SK-N-SH treated with all-trans-retinoic acid at 6 μM for 48 hours (cell line): ENCODE results near the gene GRIK2.

Source experiments
- CSDC2 ChIP-seq: fragments of 250-450 bp; sonication (Bioruptor Pico); IDR thresholded peaks from 2 replicates; pipeline ENCODE4 v1.5.0; 2020; ENCODE audit warnings: mild to moderate bottlenecking, moderate library complexity
- ISL1 ChIP-seq: fragments of 250-450 bp; sonication (Bioruptor Pico); IDR thresholded peaks from 2 replicates; pipeline ENCODE4 v2.1.2; 2022; ENCODE audit warnings: mild to moderate bottlenecking, moderate library complexity
- TCF4 ChIP-seq: fragments of 250-450 bp; sonication (Bioruptor Pico); IDR thresholded peaks from 2 replicates; pipeline ENCODE4 v1.8.0; 2021; ENCODE audit warnings: mild to moderate bottlenecking, moderate library complexity, borderline replicate concordance
- ZFP3 ChIP-seq: fragments of 250-450 bp; sonication (Bioruptor Pico); IDR thresholded peaks from 2 replicates; pipeline ENCODE4 v1.5.0; 2020; ENCODE audit warnings: mild to moderate bottlenecking, moderate library complexity
- ZFP30 ChIP-seq: fragments of 450-650 bp; formaldehyde crosslinking; IDR thresholded peaks from 2 replicates; pipeline ENCODE4 v1.5.0; 2022; ENCODE audit warnings: mild to moderate bottlenecking, moderate library complexity
- ZNF565 ChIP-seq: fragments of 450-650 bp; formaldehyde crosslinking; conservative IDR thresholded peaks from 2 replicates; pipeline ENCODE4 v1.5.0; 2020; ENCODE audit warnings: low read depth, mild to moderate bottlenecking, moderate library complexity
- TF ChIP-seq, protein P1 (sequence below): fragments of 250-450 bp; sonication (Bioruptor Pico); IDR thresholded peaks from 2 replicates; pipeline ENCODE4 v1.8.0; 2020; ENCODE audit warnings: mild to moderate bottlenecking, moderate library complexity, borderline replicate concordance

DNA sequence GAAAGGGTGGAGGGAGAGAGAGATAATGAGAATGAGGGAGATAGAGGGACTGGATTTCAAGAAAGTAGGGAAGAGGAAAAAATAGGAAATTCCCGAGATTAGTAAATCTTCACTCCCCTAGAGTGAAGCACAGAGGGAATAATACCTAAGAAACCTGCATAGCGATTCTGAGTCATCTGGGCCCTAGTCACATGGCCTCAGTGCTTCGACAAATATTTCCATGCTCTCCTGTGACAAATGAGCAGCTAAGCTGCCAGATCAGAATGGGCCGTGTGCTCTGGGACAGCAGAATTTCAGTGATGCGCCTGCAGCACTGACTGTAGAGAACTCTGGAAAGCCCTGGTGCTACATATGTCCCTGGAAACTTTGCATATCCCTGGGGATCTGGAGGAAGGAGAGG is 48.6 kb upstream of the GRIK2 start:
- TF ChIP-seq ZFP3 (CRISPR knock-in tag) (no peak), ISL1 (CRISPR knock-in tag) (no peak), ZFP30 (CRISPR knock-in tag) (no peak), TCF4 (CRISPR knock-in tag) (no peak), ZNF565 (CRISPR knock-in tag) (no peak), CSDC2 (CRISPR knock-in tag) (no peak)
- TF ChIP-seq, protein P1, sequence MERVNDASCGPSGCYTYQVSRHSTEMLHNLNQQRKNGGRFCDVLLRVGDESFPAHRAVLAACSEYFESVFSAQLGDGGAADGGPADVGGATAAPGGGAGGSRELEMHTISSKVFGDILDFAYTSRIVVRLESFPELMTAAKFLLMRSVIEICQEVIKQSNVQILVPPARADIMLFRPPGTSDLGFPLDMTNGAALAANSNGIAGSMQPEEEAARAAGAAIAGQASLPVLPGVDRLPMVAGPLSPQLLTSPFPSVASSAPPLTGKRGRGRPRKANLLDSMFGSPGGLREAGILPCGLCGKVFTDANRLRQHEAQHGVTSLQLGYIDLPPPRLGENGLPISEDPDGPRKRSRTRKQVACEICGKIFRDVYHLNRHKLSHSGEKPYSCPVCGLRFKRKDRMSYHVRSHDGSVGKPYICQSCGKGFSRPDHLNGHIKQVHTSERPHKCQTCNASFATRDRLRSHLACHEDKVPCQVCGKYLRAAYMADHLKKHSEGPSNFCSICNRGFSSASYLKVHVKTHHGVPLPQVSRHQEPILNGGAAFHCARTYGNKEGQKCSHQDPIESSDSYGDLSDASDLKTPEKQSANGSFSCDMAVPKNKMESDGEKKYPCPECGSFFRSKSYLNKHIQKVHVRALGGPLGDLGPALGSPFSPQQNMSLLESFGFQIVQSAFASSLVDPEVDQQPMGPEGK, result no peak
